Measurements from ENCODE around the gene ATOX1.
A peak's percentile ranks its signal among the peaks of the same experiment; 100 is the strongest.
"Not testable (repeated sequence)": the region's sequence is repeated elsewhere in the genome, so short reads cannot be mapped to it uniquely, and the experiment has no call there.

ATOX1 gene, protein sequence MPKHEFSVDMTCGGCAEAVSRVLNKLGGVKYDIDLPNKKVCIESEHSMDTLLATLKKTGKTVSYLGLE

DNA sequence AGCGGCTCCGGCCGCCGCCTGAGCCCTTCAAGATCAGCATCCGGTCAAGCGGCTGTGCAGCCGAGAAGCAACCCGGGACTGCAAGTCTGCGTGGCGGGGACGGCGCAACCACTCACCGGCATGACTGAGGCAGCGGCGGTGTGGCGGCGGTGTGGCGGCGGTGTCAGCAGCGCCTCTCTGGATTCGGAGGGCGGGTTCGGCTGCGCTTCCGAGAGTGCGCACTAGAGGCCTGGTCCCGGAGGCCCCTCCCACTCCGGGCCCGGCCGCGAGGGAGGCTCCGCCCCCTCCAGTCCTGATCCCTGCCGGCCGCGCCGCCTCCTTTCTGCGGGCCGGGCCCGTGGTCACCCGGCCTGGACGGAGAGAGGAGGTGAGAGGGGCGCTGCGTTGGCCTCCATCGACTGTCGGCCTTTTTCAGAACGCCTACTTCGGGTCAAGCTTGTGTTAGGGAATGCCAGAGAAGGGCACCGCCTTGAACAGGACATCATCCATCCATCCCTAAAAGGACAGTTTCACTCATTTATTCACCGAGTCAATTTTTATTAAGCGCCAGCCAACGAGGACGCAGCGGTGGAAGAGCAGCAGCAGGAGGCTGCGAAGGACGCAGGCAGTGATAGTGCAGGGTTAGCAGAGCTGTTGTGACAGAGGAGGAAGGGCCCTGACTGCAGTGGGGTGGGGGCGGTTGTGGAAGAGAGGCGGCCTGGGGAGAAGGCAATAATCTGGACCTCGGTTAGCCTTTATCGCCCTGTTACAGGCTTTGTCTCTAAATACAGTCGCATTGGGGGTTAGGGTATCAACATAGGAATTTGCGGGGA lies at the start of gene ATOX1:
ATOX1 (minus strand) TSS at position 202 of the 812 bp plus-strand sequence; CDS start at position 122, 80 bp downstream.
- DNase-seq: peak; percentile 97

DNA sequence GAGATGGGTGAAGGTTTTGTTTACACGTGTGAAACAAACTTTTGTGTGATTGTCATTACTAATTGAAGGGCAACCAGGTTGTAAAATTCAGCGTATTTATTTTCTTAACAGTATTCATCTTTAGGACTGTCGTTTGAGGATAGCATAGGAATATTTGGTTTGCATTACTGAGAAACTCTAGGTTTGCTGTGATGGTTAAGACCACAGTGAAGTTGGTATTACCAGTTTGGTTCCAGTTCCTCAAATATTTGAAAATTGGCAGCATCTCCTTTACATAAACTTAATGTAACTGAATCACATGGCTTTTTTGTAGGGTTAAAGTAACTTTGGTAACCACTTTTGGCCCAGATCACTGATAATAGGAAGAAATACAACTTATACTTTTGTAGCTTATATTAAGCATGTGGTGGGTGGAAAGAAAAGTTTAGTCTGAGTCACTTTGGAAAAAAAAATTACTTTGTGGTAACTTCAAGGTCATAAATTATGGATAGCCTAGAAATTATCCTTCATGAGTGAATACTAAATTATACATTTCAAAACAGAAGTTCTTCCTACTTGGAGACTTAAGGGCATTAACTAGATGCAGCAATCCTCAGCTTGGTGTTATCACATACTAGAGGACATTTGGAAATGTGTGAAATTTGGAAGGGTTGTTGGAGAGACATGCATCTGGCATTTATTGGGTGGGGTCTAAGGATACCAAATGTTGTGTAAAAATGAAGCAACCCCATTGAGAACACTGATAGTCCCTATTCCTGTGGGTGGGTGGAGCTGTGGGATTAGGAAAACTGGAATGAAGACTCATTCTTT lies 47.2 kb upstream of the ATOX1 start:
- peak; percentile 33 for DNase-seq

DNA sequence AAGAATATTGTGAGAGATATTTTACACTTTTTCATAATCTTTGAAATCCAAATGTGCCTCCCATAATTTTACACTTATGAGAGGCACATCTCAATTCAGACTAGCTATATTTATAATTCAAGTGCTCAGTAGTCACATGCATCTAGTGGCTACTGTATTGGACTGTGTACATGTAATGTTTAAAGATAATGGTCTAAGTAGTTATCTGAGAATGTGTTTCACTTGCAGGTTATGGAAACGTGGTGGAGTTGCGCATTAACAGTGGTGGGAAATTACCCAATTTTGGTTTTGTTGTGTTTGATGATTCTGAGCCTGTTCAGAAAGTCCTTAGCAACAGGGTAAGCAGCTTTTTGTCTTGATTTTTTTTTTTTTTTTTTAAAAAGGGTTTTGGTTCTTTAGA lies 42.1 kb upstream of the ATOX1 start:
- no peak for DNase-seq

DNA sequence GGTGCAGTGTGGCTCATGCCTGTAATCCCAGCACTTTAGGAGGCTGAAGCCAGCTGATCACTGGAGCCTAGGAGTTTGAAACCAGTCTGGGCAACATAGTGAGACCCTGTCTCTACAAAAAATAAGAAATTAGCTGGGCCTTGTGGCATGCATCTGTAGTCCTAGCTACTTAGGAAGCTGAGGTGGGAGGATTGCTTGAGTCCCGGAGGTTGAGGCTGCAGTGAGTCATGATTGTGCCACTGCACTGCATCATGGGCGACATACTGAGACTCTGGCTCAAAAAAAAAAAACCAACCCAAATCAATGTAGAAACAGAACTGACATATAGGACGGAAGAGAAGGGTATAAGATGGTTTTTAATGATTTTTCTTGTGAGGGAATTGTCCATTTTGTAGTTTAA lies 41.0 kb upstream of the ATOX1 start:
- peak; percentile 19 for DNase-seq

DNA sequence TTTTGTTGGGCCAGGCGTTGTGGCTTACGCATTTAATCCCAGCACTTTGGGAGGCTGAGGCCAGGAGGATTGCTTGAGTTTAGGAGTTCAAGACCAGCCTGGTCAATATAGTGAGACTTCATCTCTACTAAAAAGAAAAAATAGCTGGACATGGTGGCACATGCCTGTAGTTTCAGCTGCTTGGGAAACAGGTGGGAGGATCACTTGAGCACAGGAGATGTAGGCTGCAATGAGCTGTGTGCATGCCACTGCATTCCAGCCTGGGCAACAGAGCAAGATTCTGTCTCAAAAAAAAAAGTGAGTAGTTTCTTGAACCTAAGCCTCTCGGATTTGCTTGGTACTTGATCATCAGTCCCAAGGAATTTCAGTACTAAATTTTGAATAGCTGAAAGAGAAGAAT lies 40.2 kb upstream of the ATOX1 start:
- no peak for DNase-seq

DNA sequence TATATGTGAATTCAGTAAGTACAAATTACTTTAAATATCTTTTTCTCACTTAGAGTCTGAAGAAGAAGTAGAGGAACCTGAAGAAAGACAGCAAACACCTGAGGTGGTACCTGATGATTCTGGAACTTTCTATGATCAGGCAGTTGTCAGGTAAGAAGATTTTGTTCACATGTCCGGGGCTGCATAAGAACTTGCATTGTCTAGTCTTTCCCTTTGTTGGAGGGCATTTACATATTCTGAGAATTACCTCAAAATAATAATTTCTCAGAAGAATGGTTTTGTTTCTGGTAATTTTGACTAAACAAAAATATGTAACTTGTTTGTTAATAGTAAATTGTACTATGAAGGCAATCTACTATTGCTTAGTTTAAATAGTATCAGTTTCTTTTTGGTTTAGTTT lies 37.0 kb upstream of the ATOX1 start:
- no peak for DNase-seq

DNA sequence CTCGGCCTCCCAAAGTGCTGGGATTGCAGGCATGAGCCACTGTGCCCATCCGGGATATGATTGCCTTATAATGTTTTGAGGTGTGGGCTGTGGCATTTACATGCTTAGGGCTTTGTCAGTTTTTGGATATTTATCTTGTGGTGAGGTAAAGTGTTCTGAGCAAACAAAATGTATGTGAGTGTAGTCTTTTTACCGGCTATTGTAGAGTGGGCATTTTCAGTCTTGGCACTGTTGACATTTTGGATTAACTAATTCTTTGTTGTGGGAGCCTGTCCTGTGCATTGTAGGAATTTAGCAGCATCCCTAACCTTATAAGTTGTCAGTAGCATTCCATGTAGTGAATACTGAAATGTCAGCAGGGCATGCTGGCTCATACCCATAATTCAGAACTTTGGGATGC lies 34.9 kb upstream of the ATOX1 start:
- no peak for DNase-seq

DNA sequence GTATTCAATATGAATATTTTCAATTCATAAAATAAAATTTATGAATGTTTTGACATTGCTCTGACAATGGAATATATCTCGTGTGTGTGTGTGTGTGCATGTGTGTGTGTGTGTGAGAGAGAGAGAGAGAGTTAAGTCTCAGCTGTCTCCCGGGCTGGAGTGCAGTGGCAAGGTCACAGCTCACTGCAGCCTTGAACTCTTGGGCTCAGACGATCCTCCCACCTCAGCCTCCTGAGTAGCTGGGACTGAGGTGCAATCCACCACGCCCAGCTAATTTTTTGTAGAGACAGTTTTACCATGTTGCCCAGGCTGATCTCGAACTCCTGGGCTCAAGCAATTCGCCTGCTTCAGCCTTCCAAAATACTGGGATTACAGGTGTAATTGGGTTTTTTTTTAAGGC lies 29.4 kb upstream of the ATOX1 start:
- no peak for DNase-seq

DNA sequence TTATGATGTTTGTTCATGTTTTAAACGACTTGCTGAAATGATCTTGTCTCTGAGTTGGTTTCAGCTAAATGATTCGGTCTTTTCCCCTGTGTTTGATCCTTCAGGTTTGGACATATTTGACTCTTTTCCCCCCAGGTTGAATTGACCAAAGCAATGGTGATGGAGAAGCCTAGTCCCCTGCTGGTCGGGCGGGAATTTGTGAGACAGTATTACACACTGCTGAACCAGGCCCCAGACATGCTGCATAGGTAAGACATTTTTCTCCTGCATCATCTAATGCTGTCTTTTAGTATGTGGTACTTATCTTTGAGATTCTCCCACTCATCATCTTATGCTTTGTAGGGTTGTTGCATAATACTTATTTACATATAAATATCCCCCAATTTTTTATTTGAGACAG lies 28.0 kb upstream of the ATOX1 start:
- no peak for DNase-seq

DNA sequence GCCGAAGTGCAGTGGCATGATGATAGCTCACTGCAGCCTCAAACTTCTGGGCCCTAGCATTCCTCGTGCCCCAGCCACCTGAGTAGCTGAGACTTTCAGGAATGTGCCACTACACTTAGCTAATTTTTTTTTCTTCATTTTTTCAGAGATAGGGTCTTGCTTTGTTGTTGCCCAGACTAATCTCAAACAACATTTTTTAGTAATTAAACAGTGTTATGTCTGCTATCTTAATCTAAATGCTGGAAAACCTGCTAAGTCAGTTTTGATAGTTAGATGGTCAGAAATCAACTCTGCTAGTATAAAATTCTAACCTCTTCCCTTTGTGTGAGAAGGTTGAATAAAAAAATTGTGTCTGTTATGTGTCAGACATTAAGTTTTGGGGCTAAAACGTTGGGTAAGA lies 25.7 kb upstream of the ATOX1 start:
- DNase-seq: no peak

DNA sequence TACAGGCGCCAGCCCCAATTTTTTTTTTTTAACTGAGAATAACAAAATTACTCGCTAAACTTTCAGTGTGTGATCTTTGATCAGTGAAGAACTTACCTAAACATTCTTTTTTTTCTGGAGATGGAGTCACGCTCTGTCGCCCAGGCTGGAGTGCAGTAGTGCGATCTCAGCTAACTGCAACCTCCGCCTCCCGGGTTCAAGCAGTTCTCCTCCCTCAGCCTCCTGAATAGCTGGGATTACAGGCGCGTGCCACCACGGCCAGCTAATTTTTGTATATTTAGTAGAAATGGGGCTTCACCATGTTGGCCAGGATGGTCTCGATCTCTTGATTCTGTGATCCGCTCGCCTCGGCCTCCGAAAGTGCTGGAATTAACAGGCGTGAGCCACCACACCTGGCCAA lies 25.2 kb upstream of the ATOX1 start:
- not testable (repeated sequence) for DNase-seq

DNA sequence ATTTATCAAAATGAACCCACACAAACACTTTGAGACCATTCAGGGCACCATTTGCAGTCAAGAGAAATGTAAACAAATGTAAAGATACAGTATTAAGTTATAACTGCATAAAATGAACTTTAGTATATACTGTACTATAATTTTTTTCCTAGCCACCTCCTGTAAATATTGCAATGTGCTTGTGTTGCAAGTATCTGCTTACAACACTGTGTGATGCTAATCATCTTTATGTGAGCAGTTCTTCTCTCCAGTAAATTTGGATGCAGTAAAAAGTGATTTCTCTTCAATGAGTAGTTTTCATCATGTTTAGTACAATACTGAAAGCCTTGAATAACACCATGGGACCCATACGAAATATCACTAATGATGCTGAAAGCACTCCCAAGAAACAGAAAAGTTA lies 22.8 kb upstream of the ATOX1 start:
- DNase-seq: peak; percentile 16

DNA sequence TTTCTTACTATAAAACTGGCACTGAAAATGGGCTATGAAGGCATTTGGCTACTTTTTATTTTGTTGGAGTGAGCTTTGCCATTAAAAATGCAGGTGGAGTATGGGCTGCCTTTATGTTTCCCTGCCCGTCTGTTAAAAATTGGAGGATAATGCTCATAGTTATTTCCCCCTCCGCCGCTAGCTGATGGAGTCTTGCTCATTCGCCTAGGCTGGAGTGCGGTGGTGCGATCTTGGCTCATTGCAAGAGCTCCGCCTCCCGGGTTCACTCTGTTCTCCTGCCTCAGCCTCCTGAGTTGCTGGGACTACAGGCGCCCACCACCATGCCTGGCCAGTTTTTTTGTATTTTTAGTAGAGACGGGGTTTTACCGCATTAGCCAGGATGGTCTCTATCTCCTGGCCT lies 21.9 kb upstream of the ATOX1 start:
- no peak for DNase-seq

DNA sequence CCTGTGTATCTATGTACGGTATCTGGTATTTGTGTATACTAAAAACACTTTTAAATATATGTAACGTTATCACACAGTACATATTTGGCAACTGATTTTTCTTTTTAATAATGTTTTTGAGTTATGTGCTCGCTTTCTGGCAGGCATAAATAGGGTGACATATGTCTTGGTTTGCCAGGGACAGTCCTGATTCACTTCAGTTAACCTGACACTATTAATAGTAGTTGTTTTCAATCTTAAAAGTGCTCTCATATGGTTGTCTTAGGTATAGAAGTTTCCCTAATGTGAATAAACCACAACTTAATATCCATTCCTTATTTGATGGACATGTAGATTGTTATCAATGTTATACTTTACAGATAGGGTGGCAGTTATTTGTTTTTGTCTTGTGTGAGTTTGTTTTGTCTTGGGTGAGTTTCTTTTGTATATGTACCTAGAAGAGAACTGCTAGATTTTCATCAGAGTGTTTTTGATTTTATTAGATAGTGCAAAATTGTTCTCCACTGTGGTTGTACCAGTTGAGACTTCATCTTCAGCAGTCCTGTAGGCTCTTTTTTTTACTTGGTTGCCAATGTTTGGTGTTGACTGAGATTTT lies 21.2 kb upstream of the ATOX1 start:
- no peak for DNase-seq

DNA sequence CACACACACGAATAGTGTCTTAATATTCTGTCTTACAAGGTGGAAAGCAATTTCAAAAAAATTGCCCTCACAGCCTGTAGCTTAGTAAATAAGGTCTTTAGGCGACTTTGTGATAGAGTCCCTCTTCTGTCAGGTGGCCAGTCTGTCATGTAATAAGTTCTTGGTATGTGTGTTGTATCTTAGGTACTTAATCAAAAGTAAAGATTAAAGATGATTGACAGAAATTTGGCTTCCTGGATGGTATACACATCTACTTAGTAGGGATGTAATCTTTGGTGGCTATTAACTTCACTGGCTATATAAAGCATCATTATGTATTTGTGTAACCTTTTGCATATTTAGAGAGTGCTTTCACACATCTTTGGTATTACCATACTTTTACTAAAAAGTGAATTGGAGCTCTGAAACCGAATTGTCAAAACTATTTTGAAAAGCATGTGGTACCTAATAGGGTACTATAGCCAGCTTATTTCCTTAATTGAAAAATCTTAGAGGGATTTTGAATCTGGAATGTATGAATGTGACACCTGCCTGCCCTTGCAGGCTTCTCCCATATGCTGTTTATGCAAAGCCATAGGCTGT lies 16.7 kb upstream of the ATOX1 start:
- no peak for DNase-seq

DNA sequence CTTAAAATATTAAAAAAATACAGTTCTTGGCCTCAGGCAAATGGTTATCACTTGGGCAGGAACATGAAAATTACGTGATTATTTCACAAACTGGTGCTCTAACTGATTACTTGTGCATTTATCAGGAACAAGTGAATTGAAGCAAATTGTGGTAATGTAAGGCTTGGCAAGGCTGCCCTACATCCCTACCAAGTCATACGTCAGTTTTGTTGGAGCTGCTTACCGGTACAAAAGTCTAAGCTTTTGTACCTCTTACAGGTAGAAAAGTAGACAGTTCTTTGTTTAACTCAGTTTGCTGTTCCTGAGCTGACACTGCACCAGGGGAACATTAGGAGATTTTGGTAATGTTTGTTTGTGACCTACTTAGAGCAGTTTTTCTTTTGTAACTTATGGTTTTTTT lies 15.5 kb upstream of the ATOX1 start:
- DNase-seq: peak; percentile 12

DNA sequence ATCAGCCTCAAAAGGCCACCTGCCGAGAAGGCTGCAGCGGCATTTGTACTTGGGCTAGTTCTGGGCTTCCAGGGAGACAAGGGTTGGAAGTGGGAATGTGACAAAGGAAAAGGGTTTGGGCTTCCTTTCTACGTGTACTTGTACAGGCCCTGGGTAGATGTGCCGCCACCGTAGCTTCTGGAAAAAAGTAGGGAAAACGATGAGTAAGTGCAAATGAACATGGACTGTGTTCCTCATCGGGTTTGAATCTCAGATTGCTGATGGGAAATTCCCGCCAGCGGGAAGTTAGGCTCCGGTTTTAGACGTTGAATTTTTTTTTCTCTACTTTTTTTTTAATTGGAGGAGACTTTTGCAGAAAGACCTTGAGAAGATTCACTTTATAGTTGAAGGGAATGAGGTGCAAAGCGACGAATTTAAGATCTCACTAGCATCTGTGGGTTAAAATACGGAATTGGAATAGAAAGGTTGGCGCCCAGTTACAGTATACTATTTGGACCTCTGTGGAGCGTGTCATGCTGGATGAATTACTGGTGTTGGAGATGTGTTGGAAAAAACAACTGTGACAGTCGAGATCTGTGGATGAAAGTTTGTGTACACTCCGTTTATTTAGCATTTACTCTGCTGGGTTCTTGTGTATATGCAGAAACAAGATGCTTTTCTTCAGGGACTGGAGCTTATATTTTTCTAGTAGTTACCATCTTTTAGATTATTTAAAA lies 14.6 kb upstream of the ATOX1 start:
- DNase-seq: peak; percentile 49

DNA sequence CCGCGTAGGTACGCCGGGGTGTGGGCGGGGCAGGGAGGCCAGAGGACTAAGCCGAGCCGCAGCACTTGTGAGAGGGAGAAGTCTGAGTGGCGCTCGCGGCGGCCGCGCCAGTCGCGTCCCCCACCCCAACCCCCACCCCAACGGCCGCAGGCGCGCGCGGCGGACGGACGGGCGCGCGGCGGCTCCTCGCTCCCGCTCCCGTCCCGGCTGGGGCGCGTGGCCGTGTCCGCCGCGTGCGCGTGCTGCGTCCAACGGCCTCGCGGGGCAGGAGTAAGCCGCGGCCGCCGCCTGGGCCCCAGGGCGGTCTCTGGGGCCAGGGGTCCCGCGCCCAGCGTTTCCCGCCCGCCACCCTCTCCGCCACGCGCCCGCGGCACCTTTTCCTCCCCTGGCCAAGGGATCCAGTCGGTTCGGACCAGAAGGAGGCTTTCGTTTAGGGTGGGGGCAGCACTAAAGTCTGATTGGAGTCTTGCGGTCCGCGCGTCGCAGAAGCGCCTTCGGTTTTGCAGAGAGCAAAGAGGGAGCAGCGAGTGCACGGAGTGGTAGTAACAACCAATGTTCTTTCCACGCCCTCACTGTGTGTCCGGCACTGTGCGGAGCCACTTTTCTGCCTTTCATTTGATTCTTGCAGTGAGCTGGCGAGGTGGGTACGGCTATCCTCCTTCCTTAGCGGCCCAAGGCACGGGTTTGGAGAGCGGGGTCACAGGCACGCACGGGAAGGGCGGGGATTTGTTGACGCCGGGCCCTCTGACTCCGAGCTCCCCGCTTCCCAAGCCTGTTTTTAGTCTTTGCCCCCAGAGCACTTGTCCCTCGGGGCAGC lies 13.8 kb upstream of the ATOX1 start:
- DNase-seq: peak; percentile 38

DNA sequence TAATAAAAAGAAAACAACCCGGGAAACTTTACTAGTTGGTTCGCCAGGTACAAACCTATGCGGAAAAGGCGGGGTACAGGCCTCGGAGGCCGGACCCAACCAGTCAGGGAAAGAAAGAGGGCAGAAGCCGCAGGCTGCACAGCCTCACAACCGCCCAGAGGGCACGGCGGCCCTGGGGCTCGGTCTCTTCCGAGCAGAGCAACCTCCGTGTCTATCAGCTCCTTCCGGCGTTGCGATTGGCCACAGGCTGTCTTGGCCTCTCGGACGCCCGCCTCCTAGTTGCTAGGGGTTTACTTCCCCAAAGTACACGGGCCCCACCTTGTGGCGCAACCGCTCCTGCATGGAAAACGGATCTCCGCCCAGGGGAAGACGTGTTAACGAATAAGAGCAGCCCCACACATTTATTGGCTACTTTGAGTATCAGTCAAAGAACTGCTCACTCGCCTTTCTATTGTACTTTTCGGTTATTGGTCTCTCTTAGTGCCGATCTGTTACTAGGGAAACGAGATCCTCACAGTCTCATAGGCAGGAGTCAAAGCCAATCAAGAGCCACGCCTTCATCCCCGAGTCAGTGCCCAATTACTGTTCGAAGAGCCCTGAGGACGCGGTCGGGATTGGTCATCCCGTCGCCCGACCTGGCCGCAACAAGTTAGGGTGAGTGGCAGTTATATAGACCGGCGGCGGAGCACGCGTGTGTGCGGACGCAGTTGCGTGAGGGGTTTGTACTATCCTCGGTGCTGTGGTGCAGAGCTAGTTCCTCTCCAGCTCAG lies 13.0 kb upstream of the ATOX1 start, which contains the start of gene G3BP1:
G3BP1 (plus strand) TSS at position 696 of the 770 bp plus-strand sequence. CDS start 14,667 bp downstream, outside the sequence.
- peak; percentile 100 for DNase-seq

DNA sequence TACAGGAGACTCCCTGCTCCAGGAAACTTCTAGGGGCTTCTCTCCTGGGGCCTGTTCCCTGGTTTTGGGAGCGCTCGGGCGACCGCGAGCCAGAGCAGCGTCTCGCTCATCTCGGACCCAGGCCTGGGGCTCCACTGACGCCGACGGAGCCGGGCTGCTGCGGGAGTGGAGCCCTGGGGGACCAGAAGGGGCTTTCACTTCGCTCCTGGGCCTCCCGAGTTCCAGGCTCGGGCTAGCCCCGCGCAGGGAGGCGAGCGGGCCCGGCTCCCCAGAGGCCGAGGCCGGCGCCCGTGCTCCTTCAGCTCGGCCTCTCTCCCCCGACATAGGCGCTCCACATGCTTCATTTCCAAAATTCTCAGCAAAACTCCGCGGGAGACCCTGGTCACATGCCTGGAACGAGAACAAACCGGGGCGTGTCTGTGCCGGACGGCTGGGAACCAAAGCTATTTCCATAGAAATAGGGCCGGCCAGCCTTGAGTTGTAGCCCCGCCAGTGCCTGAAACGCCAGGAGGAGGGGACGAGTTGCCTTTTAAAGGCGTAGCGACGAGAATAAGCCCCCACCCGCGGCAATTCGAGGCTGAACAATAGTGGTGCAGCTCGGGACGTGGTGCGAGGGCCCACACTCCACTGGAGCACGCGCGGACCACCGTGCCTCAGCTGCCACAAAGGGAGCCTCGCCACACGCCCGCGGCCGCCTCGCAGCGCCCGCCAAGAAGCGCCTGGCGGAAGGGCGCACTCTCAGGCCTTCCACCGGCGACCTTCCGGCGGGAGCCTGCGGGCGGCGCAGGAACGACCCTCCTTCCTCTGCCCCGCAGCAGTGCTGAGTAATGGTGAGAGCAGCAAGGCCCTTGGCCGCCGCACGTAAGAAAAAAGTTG lies 12.2 kb upstream of the ATOX1 start:
- DNase-seq: peak; percentile 52
